Smooth muscle cell (in vitro differentiated cells): Measurements from ENCODE around the gene LDLRAP1. TPM values are rescaled to one million over a fixed set of nuclear protein-coding genes. Genes with fewer than 3 reads are reported as not detected.
"Not testable (repeated sequence)": the region's sequence is repeated elsewhere in the genome, so short reads cannot be mapped to it uniquely, and the experiment has no call there.

Experiments used
- DNase-seq: peaks from one replicate; lab custom pipeline; 2025; ENCODE audit not compliant: unreplicated experiment; lab: John Stamatoyannopoulos, UW
- H2AFZ ChIP-seq: fragments of 200-600 bp; sonication (generic); 2 replicates; pipeline ENCODE4 v1.6.0; 2016; ENCODE audit warnings: antibody characterized with exemption, low read depth, mild to moderate bottlenecking
- H3F3A ChIP-seq: fragments of 200-600 bp; sonication (generic); 2 replicates; pipeline ENCODE4 v1.6.0; 2017; ENCODE audit warnings: antibody characterized with exemption, low read depth
- H3K27ac ChIP-seq: fragments of 200-600 bp; sonication (generic); 2 replicates; pipeline ENCODE4 v1.5.1; 2016; ENCODE audit warnings: low read depth, mild to moderate bottlenecking
- H3K27me3 ChIP-seq: fragments of 200-600 bp; sonication (generic); 2 replicates; pipeline ENCODE4 v1.6.1; 2016; ENCODE audit warnings: low read depth, mild to moderate bottlenecking
- H3K36me3 ChIP-seq: fragments of 200-600 bp; sonication (generic); 2 replicates; pipeline ENCODE4 v1.5.1; 2016; ENCODE audit warnings: low read depth
- H3K4me1 ChIP-seq: fragments of 200-600 bp; sonication (generic); 2 replicates; pipeline ENCODE4 v1.5.1; 2016; ENCODE audit warnings: low read depth
- H3K4me2 ChIP-seq: fragments of 200-600 bp; sonication (generic); 2 replicates; pipeline ENCODE4 v1.6.0; 2016; ENCODE audit warnings: mild to moderate bottlenecking
- H3K4me3 ChIP-seq: fragments of 200-600 bp; sonication (generic); 2 replicates; pipeline ENCODE4 v1.5.1; 2016; ENCODE audit warnings: mild to moderate bottlenecking
- H3K79me2 ChIP-seq: fragments of 200-600 bp; sonication (generic); 2 replicates; pipeline ENCODE4 v1.6.0; 2016; ENCODE audit warnings: low read depth, mild to moderate bottlenecking
- H3K9ac ChIP-seq: fragments of 200-600 bp; sonication (generic); 2 replicates; pipeline ENCODE4 v1.6.0; 2016; ENCODE audit warnings: low read depth
- H3K9me3 ChIP-seq: fragments of 200-600 bp; sonication (generic); replicated peaks from 2 replicates; pipeline ENCODE4 v1.5.1; 2016; ENCODE audit warnings: low read depth
- H4K20me1 ChIP-seq: fragments of 200-600 bp; sonication (generic); 2 replicates; pipeline ENCODE4 v1.6.0; 2016; ENCODE audit warnings: low read depth
- WGBS: methylation state at CpG from one replicate; pipeline ENCODE4 v1.1.7; 2016; ENCODE audit warnings: low lambda C conversion rate; 5-methylcytosine and 5-hydroxymethylcytosine counted together
- polyA plus RNA-seq: library from polyadenylated mRNA; unstranded; fragments of >200 nt; fragmentation: Nextera tagmentation; extraction: Ambion mirVana; gene quantifications from 2 replicates; pipeline ENCODE4 v1.2.1, GENCODE V29; 2016
- total RNA-seq: library from RNA; depleted of rRNA; stranded (reverse); fragments of >200 nt; gene quantifications from 2 replicates; pipeline ENCODE4 v1.2.3, GENCODE V29; 2014
- TF ChIP-seq, protein P1 (sequence below): fragments of 200-600 bp; sonication (generic); IDR thresholded peaks from 2 replicates; pipeline ENCODE4 v1.5.1; 2017; ENCODE audit warnings: borderline replicate concordance, mild to moderate bottlenecking, antibody characterized with exemption; ENCODE audit not compliant: insufficient read depth, poor library complexity, severe bottlenecking

LDLRAP1 gene
- total and polyA plus RNA-seq, 2 experiments from 2014 or later: 19.5 to 39.0 TPM

GRCh38 chr1:25583519-25584370 is 40.3 kb downstream of the LDLRAP1 start:
- Histone ChIP-seq H4K20me1 (no peaks in the 10 kb centered on the region), H2AFZ (no peak overlapping the region), H3K9me3 (no peaks in the 10 kb centered on the region), H3K4me3 (no peak overlapping the region), H3K27ac (no peak overlapping the region), H3K36me3 (no peaks in the 10 kb centered on the region), H3K79me2 (no peaks in the 10 kb centered on the region), H3K27me3 (no peaks in the 10 kb centered on the region), H3K9ac (no peak overlapping the region), H3K4me2 (no peak overlapping the region), H3K4me1 (peaks cover 7% of the 10 kb centered on the region), H3F3A (no peaks in the 10 kb centered on the region)
- no peak for DNase-seq
- WGBS: 80% methylated on average over 14 of the region's 14 CpGs
- TF ChIP-seq, protein P1, sequence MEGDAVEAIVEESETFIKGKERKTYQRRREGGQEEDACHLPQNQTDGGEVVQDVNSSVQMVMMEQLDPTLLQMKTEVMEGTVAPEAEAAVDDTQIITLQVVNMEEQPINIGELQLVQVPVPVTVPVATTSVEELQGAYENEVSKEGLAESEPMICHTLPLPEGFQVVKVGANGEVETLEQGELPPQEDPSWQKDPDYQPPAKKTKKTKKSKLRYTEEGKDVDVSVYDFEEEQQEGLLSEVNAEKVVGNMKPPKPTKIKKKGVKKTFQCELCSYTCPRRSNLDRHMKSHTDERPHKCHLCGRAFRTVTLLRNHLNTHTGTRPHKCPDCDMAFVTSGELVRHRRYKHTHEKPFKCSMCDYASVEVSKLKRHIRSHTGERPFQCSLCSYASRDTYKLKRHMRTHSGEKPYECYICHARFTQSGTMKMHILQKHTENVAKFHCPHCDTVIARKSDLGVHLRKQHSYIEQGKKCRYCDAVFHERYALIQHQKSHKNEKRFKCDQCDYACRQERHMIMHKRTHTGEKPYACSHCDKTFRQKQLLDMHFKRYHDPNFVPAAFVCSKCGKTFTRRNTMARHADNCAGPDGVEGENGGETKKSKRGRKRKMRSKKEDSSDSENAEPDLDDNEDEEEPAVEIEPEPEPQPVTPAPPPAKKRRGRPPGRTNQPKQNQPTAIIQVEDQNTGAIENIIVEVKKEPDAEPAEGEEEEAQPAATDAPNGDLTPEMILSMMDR: no peak

DNA sequence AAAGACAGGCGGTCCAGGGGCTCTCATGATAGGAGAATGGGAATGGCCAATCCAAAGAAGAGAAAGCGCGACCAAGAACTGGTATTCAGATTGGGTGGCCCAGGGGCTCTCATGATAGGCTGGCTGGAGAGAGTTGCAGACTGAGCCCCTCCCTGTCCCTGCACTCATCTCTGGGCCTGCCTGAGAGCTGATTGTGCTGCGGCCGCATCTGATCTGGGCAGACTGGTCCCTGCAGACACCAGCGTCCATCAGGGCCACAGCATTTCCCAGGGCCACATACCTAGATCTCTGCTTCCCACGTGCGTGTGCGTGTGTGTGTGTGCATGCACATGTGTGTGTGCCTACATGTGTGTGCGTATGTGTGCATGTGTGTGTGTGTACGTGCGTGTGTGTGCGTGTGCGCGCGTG is 42.8 kb downstream of the LDLRAP1 start:
- H3K79me2 ChIP-seq: no peaks in the 10 kb centered on the region
- no peak for DNase-seq
- no peak overlapping the region for H3K4me2 ChIP-seq
- H3K4me3 ChIP-seq: no peak overlapping the region
- H3K4me1 ChIP-seq: no peaks in the 10 kb centered on the region
- no peaks in the 10 kb centered on the region for H3K36me3 ChIP-seq
- H2AFZ ChIP-seq: no peak overlapping the region
- H3K9ac ChIP-seq: no peak overlapping the region
- H4K20me1 ChIP-seq: no peaks in the 10 kb centered on the region
- no peaks in the 10 kb centered on the region for H3K9me3 ChIP-seq
- H3F3A ChIP-seq: no peaks in the 10 kb centered on the region
- H3K27me3 ChIP-seq: no peaks in the 10 kb centered on the region
- no peak overlapping the region for H3K27ac ChIP-seq
- TF ChIP-seq, protein P1: no peak
- WGBS: 80% methylated on average over 16 of the region's 16 CpGs

DNA sequence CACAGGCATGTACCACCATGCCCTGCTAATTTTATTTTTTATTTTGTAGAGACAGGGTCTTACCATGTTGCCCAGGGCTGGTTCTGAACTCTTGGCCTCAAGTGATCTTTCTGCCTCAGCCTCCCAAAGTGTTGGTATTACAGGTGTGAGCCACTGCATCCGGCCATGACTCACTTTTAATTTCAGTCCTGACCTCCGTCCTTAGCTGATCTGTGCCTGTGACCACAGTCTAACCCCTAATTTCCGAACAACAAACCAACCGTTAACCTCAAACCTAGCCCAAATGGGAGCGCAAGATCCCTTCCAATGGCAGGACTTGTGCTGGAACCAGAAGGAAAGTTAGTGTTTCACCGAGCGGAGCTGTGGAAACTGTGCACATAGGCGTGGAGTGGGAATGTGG is 43.9 kb downstream of the LDLRAP1 start:
- no peaks in the 10 kb centered on the region for H3K27me3 ChIP-seq
- H3K9me3 ChIP-seq: no peaks in the 10 kb centered on the region
- H3K36me3 ChIP-seq: no peaks in the 10 kb centered on the region
- no peak overlapping the region for H3K9ac ChIP-seq
- no peaks in the 10 kb centered on the region for H4K20me1 ChIP-seq
- H3K4me1 ChIP-seq: no peaks in the 10 kb centered on the region
- H2AFZ ChIP-seq: no peak overlapping the region
- H3K79me2 ChIP-seq: no peaks in the 10 kb centered on the region
- no peak overlapping the region for H3K4me2 ChIP-seq
- no peak overlapping the region for H3K4me3 ChIP-seq
- H3K27ac ChIP-seq: no peak overlapping the region
- TF ChIP-seq, protein P1: no peak
- no peak for DNase-seq
- 94% methylated on average over 8 of the region's 8 CpGs for WGBS
- no peaks in the 10 kb centered on the region for H3F3A ChIP-seq

- H3K4me3 ChIP-seq, H4K20me1 ChIP-seq, H3K27me3 ChIP-seq, H3K4me2 ChIP-seq, H3K79me2 ChIP-seq, H2AFZ ChIP-seq, H3K4me1 ChIP-seq, H3K36me3 ChIP-seq, H3K27ac ChIP-seq, H3K9ac ChIP-seq, H3K9me3 ChIP-seq, DNase-seq, H3F3A ChIP-seq: not testable (repeated sequence)
- 40% methylated on average over 7 of the region's 7 CpGs for WGBS
Observed at GRCh38 chr1:25588224-25588623, 44.8 kb downstream of the LDLRAP1 start.

- H4K20me1 ChIP-seq, DNase-seq, H2AFZ ChIP-seq, H3K27me3 ChIP-seq, H3K27ac ChIP-seq, H3K4me3 ChIP-seq, H3K9ac ChIP-seq, H3K36me3 ChIP-seq, H3K79me2 ChIP-seq, H3F3A ChIP-seq, H3K4me2 ChIP-seq, H3K9me3 ChIP-seq, H3K4me1 ChIP-seq: not testable (repeated sequence)
- WGBS: 93% methylated on average over 13 of the region's 13 CpGs
Observed at GRCh38 chr1:25588786-25589185, 45.4 kb downstream of the LDLRAP1 start.
